Left hindlimb (tissue), 1 donor: ENCODE results near the gene RSPO1.
"Not testable (repeated sequence)": the region's sequence is repeated elsewhere in the genome, so short reads cannot be mapped to it uniquely, and the experiment has no call there.

Experiments used
- DNase-seq: peaks from one replicate; pipeline ENCODE4 v3.0.0-alpha.2; 2018

RSPO1 gene

GRCh38 chr1:37614105-37614504, 20.6 kb downstream of the RSPO1 start:
- no peak for DNase-seq

- no peak for DNase-seq
Measured at GRCh38 chr1:37612186-37612585, 22.5 kb downstream of the RSPO1 start.

- DNase-seq = no peak
Measured at GRCh38 chr1:37609994-37610393, 24.7 kb downstream of the RSPO1 start.

GRCh38 chr1:37609002-37609401, 25.7 kb downstream of the RSPO1 start:
- DNase-seq = no peak

DNA sequence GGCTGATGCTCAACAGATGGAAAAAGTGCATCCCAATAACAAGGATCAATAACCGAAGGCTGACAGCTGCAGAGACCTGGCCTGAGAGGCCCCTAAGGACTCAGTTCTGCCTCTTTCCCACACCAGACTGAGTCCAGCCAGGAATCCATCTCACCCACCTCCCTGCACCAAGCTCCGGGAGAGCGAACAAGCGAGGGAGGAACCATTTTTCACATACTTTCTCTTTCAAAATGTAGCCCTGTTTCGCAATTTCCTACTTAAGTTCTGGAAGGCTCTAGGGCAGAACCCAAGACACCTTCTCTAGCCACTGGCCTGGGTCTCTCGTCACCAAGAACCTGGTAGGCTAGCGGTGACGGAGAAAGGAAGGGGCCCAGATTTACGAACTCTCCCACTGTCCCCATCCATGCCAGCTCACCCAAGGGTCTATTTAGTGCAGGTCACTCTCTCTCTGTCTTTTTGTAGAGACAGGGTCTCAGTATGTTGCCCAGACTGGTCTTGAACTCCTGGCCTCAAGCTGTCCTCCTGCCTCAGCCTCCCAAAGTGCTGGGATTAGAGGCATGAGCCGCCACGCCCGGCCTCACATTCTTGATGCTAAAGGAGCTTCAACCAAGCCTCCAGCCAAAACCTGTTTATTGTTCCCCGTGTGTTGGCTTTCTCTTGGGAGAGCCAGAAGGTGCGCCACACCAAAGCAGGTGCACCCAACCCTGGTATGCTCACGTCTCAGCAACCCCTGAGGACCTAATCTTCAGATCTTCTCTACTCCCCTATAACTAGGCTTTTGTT, 28.0 kb downstream of the RSPO1 start:
- no peak for DNase-seq

DNA sequence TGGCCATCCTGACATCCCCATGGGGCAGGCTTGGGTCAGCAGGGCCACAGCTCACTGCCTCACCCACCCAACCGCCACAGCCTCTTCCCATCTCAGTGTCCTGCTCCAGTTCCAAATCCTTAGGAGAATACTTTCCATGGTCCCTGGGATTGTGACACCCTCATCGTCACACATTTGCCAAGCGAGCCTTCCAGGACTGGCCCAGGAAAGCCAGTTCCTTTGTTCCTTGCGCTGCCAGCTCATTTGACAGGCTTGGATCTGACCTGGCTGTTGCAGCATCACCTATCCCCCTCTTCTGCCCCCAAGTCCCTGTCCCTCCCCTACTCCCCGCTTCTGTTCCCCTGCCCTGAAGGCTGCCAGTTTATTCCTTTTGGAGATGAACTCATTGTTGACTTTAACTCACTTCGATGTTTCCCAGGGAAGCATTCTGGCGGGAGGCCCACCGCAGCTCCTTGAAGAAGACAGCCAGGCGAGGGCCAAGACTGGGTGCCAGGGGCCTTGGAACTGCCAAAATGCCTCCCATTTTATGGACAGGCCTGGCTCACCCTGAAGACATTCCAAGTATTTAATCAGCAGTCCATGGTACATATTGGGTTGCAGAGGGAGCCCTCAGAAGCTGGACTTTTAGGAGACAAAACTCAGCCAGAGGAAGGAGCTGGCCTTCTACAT, 28.8 kb downstream of the RSPO1 start:
- DNase-seq = no peak

- DNase-seq = no peak
Measured at GRCh38 chr1:37605061-37605650, 29.5 kb downstream of the RSPO1 start.

DNA sequence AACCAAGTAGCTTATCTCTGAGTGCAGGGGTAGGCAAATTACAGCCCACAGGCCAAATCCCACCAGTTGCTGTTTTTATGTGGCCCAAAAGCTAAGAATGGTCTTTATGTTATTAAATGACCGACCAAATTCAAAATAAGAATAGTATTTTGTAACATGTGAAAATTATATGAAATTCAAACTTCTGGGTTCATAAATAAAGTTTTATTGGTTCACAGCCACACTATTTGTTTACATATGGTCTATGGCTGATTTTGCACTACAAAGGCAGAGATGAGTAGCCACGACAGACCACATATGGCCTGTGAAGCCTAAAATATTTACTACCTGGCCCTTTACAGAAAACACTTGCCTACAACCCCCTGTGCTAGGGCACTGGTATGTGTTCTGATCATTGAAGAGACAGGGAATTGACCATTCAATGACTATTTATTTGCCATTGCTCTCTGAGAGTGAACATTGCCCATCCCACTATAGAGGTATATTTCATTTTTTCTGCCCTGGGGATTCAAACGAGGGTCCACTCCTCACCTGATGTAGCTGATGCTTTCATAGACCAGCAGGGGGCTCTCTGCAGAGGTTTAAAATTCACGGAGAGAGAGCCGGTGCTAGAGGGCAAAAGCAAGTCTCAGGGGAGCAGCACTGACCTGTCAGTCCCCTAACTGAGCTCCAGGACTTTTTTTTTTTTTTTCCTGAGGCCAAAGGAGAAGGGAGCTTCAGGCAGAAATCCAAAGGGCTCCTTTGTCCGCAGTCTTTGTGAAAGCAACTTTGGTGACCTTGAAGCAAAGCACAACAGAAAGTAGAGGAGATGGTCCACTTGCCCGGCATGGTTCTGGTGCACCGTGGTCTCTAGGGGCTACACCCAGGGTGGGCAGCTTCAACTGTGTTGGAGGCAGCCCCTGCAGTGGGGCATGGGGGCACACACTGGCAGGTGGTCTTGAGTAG, 31.7 kb downstream of the RSPO1 start:
- no peak for DNase-seq

GRCh38 chr1:37601441-37601840, 33.3 kb downstream of the RSPO1 start:
- DNase-seq = no peak

DNA sequence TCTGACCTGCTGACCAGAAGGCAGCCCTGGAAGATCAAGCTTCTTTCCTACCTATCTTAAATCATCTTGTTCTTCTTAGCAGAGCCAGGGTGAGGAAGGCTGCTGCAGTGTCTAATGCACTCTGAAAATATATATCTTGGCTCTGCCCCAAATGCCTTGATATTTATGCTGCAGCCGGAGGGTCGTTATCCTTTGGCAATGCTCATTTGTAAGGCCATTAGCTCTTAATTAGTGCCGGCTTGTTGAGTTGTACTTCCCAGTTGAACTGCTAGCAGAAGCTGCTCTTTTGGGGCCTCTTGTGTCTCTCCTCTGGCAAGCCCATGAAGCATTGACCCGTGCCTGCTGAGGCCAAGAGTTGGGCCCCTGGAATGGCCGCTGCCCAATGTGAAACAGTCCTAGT, 34.8 kb downstream of the RSPO1 start:
- DNase-seq = no peak

DNA sequence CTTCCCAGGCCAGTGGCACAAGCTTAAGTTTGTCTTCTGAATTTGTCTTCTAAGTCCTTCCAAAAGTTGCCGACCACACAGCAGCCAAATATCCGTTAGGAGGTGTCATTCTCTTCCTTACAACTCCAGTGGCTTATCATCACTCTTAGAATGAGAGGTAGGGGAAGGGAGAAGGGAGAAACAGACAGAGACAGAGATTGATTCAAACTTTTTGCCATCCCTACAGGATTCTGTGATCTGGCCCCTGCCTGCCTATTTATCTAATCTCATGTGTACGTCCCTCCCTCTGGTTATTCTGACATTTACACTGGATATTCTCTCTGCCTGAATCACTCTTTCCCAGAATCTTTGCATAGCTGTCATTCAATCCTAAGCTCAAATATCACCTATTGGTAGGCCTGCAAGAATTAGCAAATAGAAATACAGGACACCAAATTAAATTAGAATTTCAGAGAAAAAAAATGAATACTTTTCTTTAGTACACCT, 38.5 kb downstream of the RSPO1 start:
- no peak for DNase-seq

GRCh38 chr1:37595440-37596181, 39.1 kb downstream of the RSPO1 start, which contains the start of gene GNL2:
GNL2 (minus strand) TSS chr1:37595937; CDS start chr1:37595822, 115 bp downstream.
- peak; percentile 98 for DNase-seq

- DNase-seq = no peak
Measured at GRCh38 chr1:37593726-37594125, 41.0 kb downstream of the RSPO1 start.

- DNase-seq = no peak
Measured at GRCh38 chr1:37588939-37589338, 45.8 kb downstream of the RSPO1 start.

DNA sequence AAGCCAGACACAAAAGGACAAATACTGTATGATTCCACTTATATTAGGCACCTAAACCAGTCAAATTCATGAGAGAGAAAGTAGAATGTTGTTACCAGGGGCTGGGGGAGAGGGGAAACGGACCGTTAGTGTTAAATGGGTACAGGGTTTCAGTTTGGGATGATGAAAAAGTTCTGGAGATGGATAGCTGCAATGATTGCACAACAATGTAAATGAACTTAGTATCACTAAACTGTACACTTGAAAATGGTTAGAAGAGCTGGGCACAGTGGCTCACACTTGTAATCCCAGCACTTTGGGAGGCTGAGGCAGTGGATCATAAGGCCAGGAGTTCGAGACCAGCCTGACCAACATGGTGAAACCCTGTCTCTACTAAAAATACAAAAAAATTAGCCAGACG, 50.1 kb downstream of the RSPO1 start:
- DNase-seq = not testable (repeated sequence)

DNA sequence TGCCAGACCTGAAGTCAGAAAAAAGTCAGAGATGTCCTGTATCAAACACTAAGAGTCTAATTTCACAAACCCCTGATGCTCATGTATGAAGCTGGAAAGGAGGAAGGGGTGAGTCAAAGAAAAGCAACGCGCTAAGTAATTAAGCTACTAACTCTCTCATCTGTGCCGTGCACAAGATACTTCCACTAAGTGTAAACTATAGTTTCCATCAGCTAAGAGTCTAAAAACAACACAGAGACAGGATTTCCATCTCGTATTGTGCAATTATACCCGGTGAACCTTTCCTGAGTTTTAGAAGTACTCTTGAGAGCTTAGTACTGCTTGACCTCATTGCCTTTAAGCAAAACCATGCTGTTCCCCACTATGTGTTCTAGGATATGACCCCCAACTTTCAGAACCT, 59.0 kb downstream of the RSPO1 start:
- no peak for DNase-seq

DNA sequence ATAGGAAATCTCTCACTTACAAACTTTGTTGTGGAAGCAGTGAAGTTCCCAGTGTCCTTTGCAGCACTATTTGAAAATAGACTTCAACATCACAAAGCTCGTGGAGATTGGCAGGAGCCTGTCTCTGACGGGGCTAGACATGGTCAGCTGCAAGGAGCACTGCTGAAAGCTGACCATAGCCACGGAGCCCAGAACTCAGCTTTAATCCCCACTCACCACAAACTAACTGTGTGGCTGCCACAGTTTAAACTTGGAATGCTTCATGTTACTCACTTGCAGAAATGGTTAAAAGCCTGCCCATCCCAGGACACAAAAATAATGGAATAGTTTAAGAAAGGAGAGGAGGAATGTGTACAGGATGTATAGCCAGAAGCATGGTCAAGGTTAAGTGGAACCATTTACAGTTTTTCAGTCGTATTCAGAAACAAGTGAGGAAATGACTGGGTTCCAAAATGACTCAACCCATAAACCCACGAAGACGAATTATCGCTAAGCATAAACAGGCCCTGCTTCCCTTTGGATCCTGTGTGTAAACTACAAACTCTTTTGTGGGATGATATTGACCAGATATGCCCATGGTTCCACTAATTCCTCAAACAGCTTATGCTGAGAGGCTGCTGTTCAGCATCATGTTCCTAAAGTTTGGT, 59.7 kb downstream of the RSPO1 start:
- DNase-seq = no peak

GRCh38 chr1:37570528-37571334, 64.0 kb downstream of the RSPO1 start:
- no peak for DNase-seq

GRCh38 chr1:37567023-37567422, 67.7 kb downstream of the RSPO1 start:
- no peak for DNase-seq

- no peak for DNase-seq
Measured at GRCh38 chr1:37564892-37565291, 69.8 kb downstream of the RSPO1 start.

DNA sequence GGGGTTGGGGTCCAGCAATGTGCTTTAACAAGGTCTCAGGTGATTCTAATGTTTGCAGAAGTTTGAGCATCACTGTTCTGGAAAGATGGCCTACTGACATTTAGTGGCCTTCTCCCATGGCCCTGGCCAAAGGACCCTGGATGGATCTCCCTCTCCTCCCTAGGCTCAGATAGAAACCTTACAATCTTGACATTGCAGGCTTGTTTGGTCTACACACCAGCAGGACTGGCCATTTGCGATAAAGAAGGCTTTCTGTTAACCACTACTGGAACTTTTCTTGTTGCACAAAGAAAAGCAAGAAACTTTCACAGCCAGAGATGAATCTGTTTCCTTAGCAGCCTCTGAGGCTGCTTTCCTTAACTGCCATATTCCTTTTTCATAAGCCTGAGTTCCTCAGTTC, 71.7 kb downstream of the RSPO1 start:
- no peak for DNase-seq
